HFFc6 (cell line): ENCODE measurements around the gene PRPF38A. TPM values are rescaled to one million over a fixed set of nuclear protein-coding genes. Genes with fewer than 3 reads are reported as not detected.
A peak's percentile ranks its signal among the peaks of the same experiment; 100 is the strongest.

Experiments used
- DNase-seq: peaks from one replicate; pipeline ENCODE4 v3.0.0-alpha.2; 2018
- H3K27ac Mint-ChIP-seq: 2 replicates; pipeline ENCODE4 v1.8.0; 2020; ENCODE audit warnings: mild to moderate bottlenecking, mixed read lengths
- H3K27me3 Mint-ChIP-seq: 2 replicates; pipeline ENCODE4 v1.8.0; 2021; ENCODE audit warnings: mild to moderate bottlenecking, moderate library complexity, mixed read lengths; ENCODE audit not compliant: insufficient read depth
- H3K36me3 Mint-ChIP-seq: 2 replicates; pipeline ENCODE4 v1.8.0; 2021; ENCODE audit warnings: low read depth, mixed read lengths
- H3K4me1 Mint-ChIP-seq: 2 replicates; pipeline ENCODE4 v1.8.0; 2020; ENCODE audit warnings: low read depth, mixed read lengths
- H3K4me3 Mint-ChIP-seq: 2 replicates; pipeline ENCODE4 v1.8.0; 2020; ENCODE audit warnings: mild to moderate bottlenecking, moderate library complexity, mixed read lengths
- H3K9me3 Mint-ChIP-seq: 2 replicates; pipeline ENCODE4 v1.8.0; 2020; ENCODE audit warnings: mild to moderate bottlenecking, mixed read lengths
- CTCF ChIP-seq: fragments of 200-600 bp; sonication (generic); IDR thresholded peaks from 2 replicates; pipeline ENCODE4 v1.5.0; 2021; ENCODE audit warnings: antibody characterized with exemption, mild to moderate bottlenecking
- long read RNA-seq: library from polyadenylated mRNA; unstranded; transcript quantifications from one replicate; pipeline ENCODE4 v2.0.0, GENCODE V29; 2019
- total RNA-seq, 6 experiments: library from RNA; stranded (reverse); fragmentation: NEBNext Ultra II Directional; extraction: Animal tissue kit (Norgen Biotek cat#: 25700); gene quantifications; 2 replicates in 1 of 6; 3 replicates in 5 of 6; pipeline ENCODE4 v1.2.3, GENCODE V29; 2021

Gene PRPF38A
- 10 to 100 TPM; 27.7 to 33.0 (median 31.3) TPM for total RNA-seq
- long read RNA-seq, full-length matches to known transcripts = 27 of 32 reads
- long read RNA-seq, partial matches to known transcripts = 1 of 32 reads
- long read RNA-seq, other reads (novel, unspliced or antisense) = 4 of 32 reads

GRCh38 chr1:52404116-52404974 lies at the start of gene PRPF38A, which contains the start of gene ORC1:
TSS of gene PRPF38A (plus strand) at chr1:52404602. CDS start at chr1:52404750, 148 bp downstream.
TSS of gene ORC1 (minus strand) at chr1:52404423. CDS start at chr1:52402223, 2,200 bp downstream.
- Mint-ChIP-seq H3K4me3 (peak within 1 kb of the TSS; percentile 100), H3K27ac (peak within 1 kb of the TSS; percentile 97), H3K36me3 (peaks cover 24% of the 10 kb centered on the region), H3K4me1 (peaks cover 30% of the 10 kb centered on the region), H3K27me3 (no peaks in the 10 kb centered on the region), H3K9me3 (no peaks in the 10 kb centered on the region)
- peak; percentile 94 for DNase-seq
- peak; percentile 81 for TF ChIP-seq CTCF

DNA sequence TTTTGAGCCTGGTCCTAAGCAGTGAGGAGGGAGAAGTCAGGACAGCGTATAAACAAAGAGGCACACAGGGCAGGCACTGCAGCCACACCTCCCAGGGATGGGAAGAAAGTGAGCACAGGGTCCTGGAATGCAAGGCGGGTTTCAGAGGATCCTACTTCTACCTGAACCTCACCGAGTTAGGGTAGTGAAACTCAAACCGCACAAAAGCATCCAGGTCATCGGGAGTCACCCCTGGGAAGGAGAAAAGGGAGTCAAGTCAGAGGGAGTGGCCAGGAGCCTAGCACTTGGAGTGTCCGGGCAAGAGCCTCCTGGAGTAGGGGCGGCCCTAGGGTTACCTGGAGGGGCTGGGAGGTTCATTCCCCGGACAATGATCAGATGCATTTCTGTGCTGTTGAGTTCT lies 49.0 kb upstream of the PRPF38A start:
- Mint-ChIP-seq H3K27ac (no peak overlapping the region), H3K4me3 (no peak overlapping the region), H3K9me3 (no peaks in the 10 kb centered on the region), H3K27me3 (no peaks in the 10 kb centered on the region; the same call in 1 of the 2 replicates), H3K4me1 (peaks cover 9% of the 10 kb centered on the region; the same call in 1 of the 2 replicates), H3K36me3 (peaks cover 32% of the 10 kb centered on the region)
- TF ChIP-seq CTCF = no peak
- no peak for DNase-seq

GRCh38 chr1:52355847-52356505 lies 48.4 kb upstream of the PRPF38A start:
- Mint-ChIP-seq H3K36me3 (peaks cover 32% of the 10 kb centered on the region), H3K4me1 (peaks cover 3% of the 10 kb centered on the region; the same call in 1 of the 2 replicates), H3K27ac (no peak overlapping the region), H3K27me3 (no peaks in the 10 kb centered on the region; the same call in 1 of the 2 replicates), H3K9me3 (no peaks in the 10 kb centered on the region), H3K4me3 (no peak overlapping the region)
- TF ChIP-seq CTCF = no peak
- DNase-seq = no peak

DNA sequence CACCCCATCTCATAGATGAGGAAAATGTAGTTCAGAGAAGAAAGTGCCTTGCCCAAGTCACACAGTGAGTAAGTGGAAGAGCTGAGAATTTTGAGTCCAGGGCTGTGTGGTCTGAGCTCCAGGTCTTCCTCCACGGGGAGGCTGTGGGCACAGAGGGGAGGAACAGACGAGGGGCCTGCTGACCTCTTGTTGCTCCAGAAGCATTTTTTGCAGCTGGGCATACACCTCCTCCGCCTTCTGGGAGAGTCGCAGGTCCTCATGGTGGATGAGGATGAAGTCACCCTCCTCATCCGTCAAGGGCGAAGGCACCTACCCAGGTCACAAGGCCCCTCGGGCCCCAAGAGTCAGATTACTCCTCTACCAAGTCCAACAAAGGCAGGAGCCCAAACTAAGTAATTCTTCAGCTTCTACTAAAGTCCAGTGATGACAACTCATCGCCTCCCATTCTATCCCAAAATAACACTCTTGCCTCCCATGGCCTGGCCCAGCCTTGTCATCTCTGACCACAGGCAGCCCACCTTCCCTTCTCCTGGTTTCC lies 47.5 kb upstream of the PRPF38A start:
- DNase-seq = no peak
- Mint-ChIP-seq H3K27ac (no peak overlapping the region), H3K4me3 (no peak overlapping the region; the same call in 1 of the 2 replicates), H3K36me3 (peaks cover 37% of the 10 kb centered on the region), H3K4me1 (no peaks in the 10 kb centered on the region), H3K9me3 (no peaks in the 10 kb centered on the region), H3K27me3 (no peaks in the 10 kb centered on the region; the same call in 1 of the 2 replicates)
- no peak for TF ChIP-seq CTCF

DNA sequence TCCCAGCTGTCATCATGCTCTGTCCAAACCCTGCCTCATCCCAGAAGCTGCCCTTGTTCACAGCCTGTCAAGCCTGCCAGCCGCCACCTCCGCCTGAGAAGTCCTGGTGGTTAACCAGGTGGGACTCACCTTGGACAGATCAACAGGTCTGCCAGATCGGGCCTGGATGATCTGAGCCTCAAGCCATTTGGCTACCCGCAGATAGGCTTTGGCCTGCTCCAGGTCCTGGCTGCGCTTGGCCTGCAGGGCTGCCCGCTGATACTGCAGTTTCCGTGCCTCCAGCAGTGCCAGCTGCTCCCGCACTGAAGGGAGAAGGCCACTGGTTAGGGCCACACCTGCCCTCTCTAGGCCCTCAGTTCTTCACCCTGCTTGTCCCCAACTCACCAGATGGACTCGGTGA lies 47.0 kb upstream of the PRPF38A start:
- Mint-ChIP-seq H3K4me1 (no peaks in the 10 kb centered on the region), H3K27me3 (no peaks in the 10 kb centered on the region; the same call in 1 of the 2 replicates), H3K36me3 (peaks cover 36% of the 10 kb centered on the region), H3K4me3 (no peak overlapping the region; the same call in 1 of the 2 replicates), H3K9me3 (no peaks in the 10 kb centered on the region), H3K27ac (no peak overlapping the region)
- TF ChIP-seq CTCF = no peak
- DNase-seq = no peak
